Measurements from ENCODE around the gene SERPINC1.
"Not testable (repeated sequence)": the region's sequence is repeated elsewhere in the genome, so short reads cannot be mapped to it uniquely, and the experiment has no call there.

The SERPINC1 gene

GRCh38 chr1:173862146-173862768 is 54.9 kb downstream of the SERPINC1 start:
- not testable (repeated sequence) for DNase-seq

GRCh38 chr1:173861731-173862145 is 55.4 kb downstream of the SERPINC1 start:
- DNase-seq, result no peak

DNA sequence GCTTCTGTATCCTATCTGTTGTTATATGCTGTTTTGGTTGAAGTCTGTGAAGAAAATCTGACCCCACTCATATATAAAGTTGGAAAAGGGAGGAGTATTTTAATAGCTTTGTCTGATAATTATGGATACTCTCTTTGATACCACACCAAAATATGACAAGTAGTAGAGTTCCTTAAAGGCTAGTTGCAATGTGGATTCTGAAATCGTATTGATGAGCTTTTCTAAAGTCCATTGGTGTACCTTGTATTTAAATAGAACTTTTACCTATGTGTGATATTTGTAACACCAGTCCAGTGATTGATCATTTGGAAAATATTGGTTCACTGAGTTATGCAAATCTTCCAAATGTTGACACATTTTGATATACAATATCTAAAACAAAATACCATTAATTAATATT is 57.1 kb downstream of the SERPINC1 start:
- DNase-seq, result no peak

- not testable (repeated sequence) for DNase-seq
These were observed 57.6 kb downstream of the SERPINC1 start for GRCh38 chr1:173859547-173859946.

- no peak for DNase-seq
These were observed 59.7 kb downstream of the SERPINC1 start for GRCh38 chr1:173857363-173857917.

DNA sequence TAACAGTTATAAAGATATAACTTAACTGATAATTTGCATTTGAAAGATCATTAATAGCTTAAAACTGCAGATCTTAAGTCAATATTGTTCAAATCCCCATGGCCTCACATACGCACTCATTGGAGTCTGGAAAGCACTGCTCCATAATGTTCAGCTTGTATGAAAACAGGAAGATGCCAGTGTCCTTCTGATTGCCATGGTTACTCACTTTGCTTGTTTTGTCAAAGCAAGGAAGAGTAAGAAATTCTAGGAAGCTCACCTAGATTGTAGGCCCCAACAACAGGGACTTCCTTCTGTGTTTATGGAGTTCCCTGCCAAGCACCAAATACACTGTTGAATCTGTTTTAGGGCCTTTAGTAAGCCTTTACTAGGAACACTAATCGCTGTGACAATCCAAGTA is 60.2 kb downstream of the SERPINC1 start:
- no peak for DNase-seq

DNA sequence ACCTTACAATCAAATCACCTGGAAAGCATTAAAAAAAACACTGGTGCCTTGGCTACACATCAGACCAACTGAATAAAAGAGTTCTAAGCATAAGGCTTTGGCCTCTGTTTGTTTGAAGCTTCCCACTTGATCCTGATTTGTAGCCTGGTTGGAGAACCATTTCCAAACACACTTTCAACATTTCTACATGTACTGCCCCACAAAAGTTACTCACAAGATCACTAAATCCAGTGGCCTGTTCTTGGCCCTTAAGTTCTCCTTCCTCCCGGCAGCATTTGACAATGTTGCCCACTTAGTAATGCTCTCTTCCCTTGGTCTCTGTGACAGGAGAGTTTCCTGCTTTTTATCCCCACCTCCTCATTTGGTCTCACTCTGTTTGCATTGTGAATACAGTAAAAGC is 61.1 kb downstream of the SERPINC1 start:
- DNase-seq, result no peak
